Endothelial cell (in vitro differentiated cells): Measurements from ENCODE around the gene ABAT. TPM values are rescaled to one million over a fixed set of nuclear protein-coding genes. Genes with fewer than 3 reads are reported as not detected.

Experiments
- DNase-seq: peaks from one replicate; pipeline ENCODE4 v3.0.0; 2021; ENCODE audit warnings: low spot score
- H3K27ac Mint-ChIP-seq: one replicate; pipeline ENCODE4 v1.8.0; 2021; ENCODE audit warnings: mixed read lengths, inconsistent platforms; ENCODE audit not compliant: unreplicated experiment
- H3K27me3 Mint-ChIP-seq: one replicate; pipeline ENCODE4 v1.8.0; 2021; ENCODE audit warnings: mild to moderate bottlenecking, moderate library complexity, mixed read lengths, inconsistent platforms; ENCODE audit not compliant: unreplicated experiment
- H3K36me3 Mint-ChIP-seq: one replicate; pipeline ENCODE4 v1.8.0; 2021; ENCODE audit warnings: mild to moderate bottlenecking, low read depth, mixed read lengths, inconsistent platforms; ENCODE audit not compliant: unreplicated experiment
- H3K4me1 Mint-ChIP-seq: one replicate; pipeline ENCODE4 v1.8.0; 2021; ENCODE audit warnings: mild to moderate bottlenecking, mixed read lengths, inconsistent platforms; ENCODE audit not compliant: unreplicated experiment
- H3K4me3 Mint-ChIP-seq: one replicate; pipeline ENCODE4 v1.8.0; 2021; ENCODE audit warnings: mild to moderate bottlenecking, mixed read lengths, inconsistent platforms; ENCODE audit not compliant: unreplicated experiment
- H3K9me3 Mint-ChIP-seq: one replicate; pipeline ENCODE4 v1.8.0; 2021; ENCODE audit warnings: mixed read lengths, inconsistent platforms; ENCODE audit not compliant: unreplicated experiment
- total RNA-seq: library from RNA; stranded (reverse); fragmentation: NEBNext Ultra II Directional; extraction: Animal tissue kit (Norgen Biotek cat#: 25700); gene quantifications from one replicate; pipeline ENCODE4 v1.2.1, GENCODE V29; 2021; ENCODE audit not compliant: unreplicated experiment
- TF ChIP-seq, protein P1 (sequence below): fragments of 200-600 bp; sonication (generic); IDR thresholded peaks from one replicate; pipeline ENCODE4 v1.5.0; 2021; ENCODE audit warnings: antibody characterized with exemption; ENCODE audit not compliant: unreplicated experiment

ABAT gene
- total RNA-seq, 1 donor from 2014 or later = 1.6 TPM

DNA sequence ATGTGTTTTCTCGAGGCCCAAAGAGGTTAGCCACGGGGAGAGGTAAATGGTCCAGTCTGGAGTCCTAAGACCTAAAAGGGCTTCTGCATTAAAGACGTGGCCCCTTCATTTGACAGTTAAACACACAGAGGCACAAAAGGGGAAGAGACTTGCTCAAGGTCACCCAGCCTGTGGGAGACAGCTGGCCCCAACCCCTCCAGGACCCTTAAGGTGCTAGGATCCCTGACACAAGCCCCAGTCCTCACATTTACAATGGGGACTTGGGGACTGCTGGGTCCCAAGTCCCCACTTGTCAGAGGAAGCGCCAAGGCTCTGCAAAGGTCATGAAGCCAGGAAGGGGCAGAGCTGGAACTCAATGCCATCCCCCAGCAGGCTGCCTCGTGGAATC lies 1.7 kb downstream of the ABAT start:
- no peaks in the 10 kb centered on the region for H3K9me3 Mint-ChIP-seq
- no peak overlapping the region for H3K27ac Mint-ChIP-seq
- no peaks in the 10 kb centered on the region for H3K36me3 Mint-ChIP-seq
- no peak for DNase-seq
- H3K27me3 Mint-ChIP-seq = peaks cover 13% of the 10 kb centered on the region
- peaks cover 2% of the 10 kb centered on the region for H3K4me1 Mint-ChIP-seq
- no peak overlapping the region for H3K4me3 Mint-ChIP-seq
- TF ChIP-seq, protein P1, sequence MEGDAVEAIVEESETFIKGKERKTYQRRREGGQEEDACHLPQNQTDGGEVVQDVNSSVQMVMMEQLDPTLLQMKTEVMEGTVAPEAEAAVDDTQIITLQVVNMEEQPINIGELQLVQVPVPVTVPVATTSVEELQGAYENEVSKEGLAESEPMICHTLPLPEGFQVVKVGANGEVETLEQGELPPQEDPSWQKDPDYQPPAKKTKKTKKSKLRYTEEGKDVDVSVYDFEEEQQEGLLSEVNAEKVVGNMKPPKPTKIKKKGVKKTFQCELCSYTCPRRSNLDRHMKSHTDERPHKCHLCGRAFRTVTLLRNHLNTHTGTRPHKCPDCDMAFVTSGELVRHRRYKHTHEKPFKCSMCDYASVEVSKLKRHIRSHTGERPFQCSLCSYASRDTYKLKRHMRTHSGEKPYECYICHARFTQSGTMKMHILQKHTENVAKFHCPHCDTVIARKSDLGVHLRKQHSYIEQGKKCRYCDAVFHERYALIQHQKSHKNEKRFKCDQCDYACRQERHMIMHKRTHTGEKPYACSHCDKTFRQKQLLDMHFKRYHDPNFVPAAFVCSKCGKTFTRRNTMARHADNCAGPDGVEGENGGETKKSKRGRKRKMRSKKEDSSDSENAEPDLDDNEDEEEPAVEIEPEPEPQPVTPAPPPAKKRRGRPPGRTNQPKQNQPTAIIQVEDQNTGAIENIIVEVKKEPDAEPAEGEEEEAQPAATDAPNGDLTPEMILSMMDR = no peak

DNA sequence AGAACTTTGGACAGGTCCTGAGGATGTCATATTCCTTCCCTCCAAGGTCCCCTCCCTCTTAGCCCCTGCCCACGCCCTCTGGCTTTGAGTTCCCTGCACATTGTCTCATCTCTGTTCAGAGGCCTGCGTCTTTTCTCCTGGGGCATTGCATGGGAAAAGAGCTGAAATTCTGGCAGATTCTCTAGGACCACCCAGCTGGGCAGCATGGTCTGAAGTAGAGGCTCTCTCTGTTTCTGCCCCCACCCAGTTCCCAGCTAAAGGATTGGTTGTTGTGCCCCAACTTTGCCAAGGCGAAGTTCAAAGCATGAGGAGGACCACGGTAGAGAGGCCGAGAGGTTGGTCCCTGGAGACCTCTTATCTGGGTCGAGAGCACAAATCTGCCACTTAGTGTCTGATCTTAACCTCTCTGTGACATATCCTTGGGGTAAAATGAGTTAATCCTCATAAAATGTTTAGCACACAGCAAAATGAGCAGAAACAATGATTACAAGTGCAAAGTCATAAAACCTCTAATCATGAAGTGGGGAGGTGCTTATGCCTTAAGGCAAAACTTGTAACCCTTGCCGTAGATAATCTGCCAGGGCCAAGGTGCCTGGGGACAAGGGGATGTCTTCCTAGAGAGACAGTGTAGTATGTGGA lies 2.4 kb downstream of the ABAT start:
- Mint-ChIP-seq H3K4me1 (peaks cover 2% of the 10 kb centered on the region), H3K4me3 (no peak overlapping the region), H3K27ac (no peak overlapping the region)

DNA sequence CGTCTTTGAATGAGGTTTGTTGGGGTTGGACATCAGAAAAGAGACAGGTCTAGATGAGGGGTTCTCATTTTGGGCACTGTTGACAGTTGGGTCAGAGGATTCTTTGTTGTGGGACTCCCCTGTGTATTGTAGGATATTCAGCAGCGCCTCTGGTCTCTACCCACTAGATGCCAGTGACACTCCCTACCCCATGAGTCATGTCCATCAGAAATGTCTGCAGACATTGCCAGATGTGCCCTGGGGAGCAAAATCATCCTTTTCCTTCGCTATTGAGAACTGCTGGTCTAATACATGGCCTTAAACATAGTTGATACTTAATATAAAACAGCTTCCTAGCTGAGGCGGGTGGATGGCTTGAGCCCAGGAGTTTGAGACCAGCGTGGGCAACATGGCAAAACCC lies 3.1 kb downstream of the ABAT start:
- Mint-ChIP-seq H3K27ac (no peak overlapping the region), H3K36me3 (no peaks in the 10 kb centered on the region), H3K27me3 (peaks cover 13% of the 10 kb centered on the region), H3K9me3 (no peaks in the 10 kb centered on the region), H3K4me3 (no peak overlapping the region), H3K4me1 (peaks cover 2% of the 10 kb centered on the region)
- no peak for DNase-seq
- TF ChIP-seq, protein P1 = no peak

More for the DNA sequence above, 2.4 kb downstream of the ABAT start:
- no peak for DNase-seq
- Mint-ChIP-seq H3K9me3 (no peaks in the 10 kb centered on the region), H3K36me3 (no peaks in the 10 kb centered on the region), H3K27me3 (peaks cover 13% of the 10 kb centered on the region)
- TF ChIP-seq, protein P1 = no peak

DNA sequence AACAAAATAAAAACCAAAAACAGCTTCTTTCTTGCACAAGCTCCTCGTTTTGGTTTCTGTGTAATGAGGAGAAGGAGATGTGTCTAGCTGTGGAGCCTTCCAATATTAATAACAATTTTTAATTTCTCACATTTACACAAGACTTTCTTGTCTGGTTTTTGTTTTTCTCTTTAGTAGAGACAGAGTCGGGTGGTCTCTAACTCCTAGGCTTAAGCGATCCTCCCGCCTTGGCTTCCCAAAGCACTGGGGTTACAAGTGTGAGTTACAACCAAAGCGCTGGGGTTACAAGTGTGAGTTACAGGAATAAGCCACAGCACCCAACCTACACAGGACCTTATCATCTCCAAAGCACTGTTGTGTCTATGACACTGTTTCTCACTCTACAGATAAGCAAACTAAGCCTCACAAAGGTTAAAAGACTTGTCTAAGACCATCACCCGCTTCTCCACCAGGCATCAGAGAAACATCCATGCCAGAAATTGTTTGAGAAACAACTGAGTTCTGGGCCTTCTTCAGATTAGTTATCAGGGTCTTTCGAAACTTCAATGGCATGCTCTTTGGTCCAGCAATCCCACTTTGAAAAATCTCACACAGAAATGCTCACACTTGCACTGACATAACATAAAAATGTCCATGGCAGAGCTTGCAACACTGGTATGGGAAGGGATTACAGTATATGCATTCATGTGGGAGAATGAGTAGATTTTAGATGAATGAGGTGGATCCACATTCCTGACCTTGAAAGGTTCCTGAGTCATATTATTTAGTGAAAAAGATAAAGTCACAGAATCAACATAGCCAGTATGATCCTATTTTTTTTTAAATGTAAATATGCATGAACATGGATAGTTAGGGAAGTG lies 3.9 kb downstream of the ABAT start:
- Mint-ChIP-seq H3K9me3 (no peaks in the 10 kb centered on the region), H3K27me3 (peaks cover 8% of the 10 kb centered on the region), H3K4me3 (no peak overlapping the region), H3K27ac (no peak overlapping the region), H3K4me1 (peaks cover 2% of the 10 kb centered on the region), H3K36me3 (no peaks in the 10 kb centered on the region)
- TF ChIP-seq, protein P1 = no peak
- DNase-seq = no peak

DNA sequence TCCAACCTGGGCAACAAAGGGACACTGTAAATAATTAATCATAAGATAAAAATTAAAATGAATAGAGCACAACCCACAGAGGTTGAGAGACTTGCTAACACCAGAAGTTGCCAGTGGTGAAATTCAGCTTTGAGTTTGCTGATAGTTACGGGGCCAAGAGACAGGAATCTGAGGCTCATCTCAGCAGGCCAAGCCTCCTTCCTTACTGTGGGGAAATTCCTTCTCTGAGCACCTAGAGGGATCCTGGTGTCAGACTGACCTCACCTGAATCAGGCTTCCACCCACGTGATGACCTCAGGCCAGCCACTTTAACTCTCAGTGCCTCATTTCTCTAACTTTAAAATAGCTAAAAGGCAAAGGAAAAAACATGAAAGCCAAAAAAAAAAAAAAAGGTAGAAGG lies 4.7 kb downstream of the ABAT start:
- H3K4me1 Mint-ChIP-seq = peaks cover 2% of the 10 kb centered on the region

More for the DNA sequence above, 4.7 kb downstream of the ABAT start:
- no peak overlapping the region for H3K4me3 Mint-ChIP-seq
- no peak for DNase-seq
- no peaks in the 10 kb centered on the region for H3K9me3 Mint-ChIP-seq
- H3K27ac Mint-ChIP-seq = no peak overlapping the region
- TF ChIP-seq, protein P1 = no peak
- H3K27me3 Mint-ChIP-seq = peaks cover 4% of the 10 kb centered on the region
- no peaks in the 10 kb centered on the region for H3K36me3 Mint-ChIP-seq
